Neural progenitor cell (in vitro differentiated cells): ENCODE measurements around the gene MGAT4A.

Experiments
- EZH2phosphoT487 ChIP-seq: fragments of 200-600 bp; sonication (generic); IDR thresholded peaks from 2 replicates; pipeline ENCODE4 v1.6.1; 2017; ENCODE audit warnings: antibody characterized with exemption
- TF ChIP-seq, protein P1 (sequence below): fragments of 200-600 bp; sonication (generic); IDR thresholded peaks from 2 replicates; pipeline ENCODE4 v1.5.1; 2017; ENCODE audit warnings: antibody characterized with exemption, mild to moderate bottlenecking

DNA sequence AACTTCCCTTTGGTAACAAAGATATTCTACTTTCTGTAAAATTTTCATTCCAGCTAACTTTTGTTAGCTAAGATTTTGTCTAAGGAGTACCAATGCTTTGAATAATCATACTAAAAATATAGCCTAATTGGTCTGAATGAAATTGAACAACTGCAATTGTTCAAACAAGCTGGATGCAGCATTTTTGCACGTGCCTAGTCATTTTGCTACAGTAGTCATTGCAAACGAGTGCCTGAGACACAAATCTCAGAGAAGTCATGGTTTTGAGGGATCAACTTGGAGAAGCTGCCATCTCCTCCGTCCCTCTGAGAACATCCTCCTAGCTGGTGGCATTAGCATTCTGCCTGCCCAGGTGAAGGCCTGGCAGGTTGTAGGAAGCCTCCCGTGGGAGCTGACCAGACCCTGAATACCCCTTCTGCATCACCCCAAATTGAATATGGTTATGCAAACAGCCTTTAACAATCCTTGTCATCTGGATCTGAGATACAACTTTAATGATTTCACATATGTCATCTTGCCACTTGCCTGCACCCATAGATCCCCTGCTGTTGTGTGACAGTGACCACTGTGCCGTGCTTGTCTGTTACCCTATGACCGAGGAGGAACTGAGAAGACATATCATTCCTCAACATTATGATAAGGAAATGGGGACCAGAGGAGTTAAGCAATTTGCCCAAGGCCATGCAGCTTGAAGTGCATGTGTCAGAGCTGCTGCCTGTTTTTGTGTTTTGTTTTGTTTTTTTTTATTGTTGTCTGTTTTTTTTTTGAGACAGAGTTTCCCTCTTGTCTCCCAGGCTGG, 29.1 kb upstream of the MGAT4A start:
- no peak for TF ChIP-seq EZH2phosphoT487
- TF ChIP-seq, protein P1, sequence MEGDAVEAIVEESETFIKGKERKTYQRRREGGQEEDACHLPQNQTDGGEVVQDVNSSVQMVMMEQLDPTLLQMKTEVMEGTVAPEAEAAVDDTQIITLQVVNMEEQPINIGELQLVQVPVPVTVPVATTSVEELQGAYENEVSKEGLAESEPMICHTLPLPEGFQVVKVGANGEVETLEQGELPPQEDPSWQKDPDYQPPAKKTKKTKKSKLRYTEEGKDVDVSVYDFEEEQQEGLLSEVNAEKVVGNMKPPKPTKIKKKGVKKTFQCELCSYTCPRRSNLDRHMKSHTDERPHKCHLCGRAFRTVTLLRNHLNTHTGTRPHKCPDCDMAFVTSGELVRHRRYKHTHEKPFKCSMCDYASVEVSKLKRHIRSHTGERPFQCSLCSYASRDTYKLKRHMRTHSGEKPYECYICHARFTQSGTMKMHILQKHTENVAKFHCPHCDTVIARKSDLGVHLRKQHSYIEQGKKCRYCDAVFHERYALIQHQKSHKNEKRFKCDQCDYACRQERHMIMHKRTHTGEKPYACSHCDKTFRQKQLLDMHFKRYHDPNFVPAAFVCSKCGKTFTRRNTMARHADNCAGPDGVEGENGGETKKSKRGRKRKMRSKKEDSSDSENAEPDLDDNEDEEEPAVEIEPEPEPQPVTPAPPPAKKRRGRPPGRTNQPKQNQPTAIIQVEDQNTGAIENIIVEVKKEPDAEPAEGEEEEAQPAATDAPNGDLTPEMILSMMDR = no peak
